MCF 10A (cell line): ENCODE measurements around the gene SND1. TPM values are rescaled to one million over a fixed set of nuclear protein-coding genes. Genes with fewer than 3 reads are reported as not detected.

Experiments used
- BruUV-seq: library from RNA; stranded (reverse); fragments of 400-500 nt; replicated peaks from 2 replicates; lab custom pipeline; 2021; lab: Mats Ljungman, UMichigan
- CTCF ChIA-PET: fragments of 300-600 bp; sonication (Branson Sonifier 250); formaldehyde crosslinking; extraction: SDS; loops from one replicate; lab custom pipeline; 2021; ENCODE audit warnings: antibody characterized with exemption, inconsistent platforms; lab: Yijun Ruan, JAX
- POLR2A ChIA-PET: fragments of 300-600, 350-650 bp; sonication (Branson Sonifier 250); formaldehyde crosslinking; extraction: SDS; loops from one replicate; lab custom pipeline; 2020; ENCODE audit warnings: antibody characterized with exemption, inconsistent platforms; lab: Yijun Ruan, JAX
- DNase-seq: peaks from one replicate; pipeline ENCODE4 v3.0.0-alpha.2; 2018; ENCODE audit not compliant: unreplicated experiment
- H3K27ac Mint-ChIP-seq: one replicate; pipeline ENCODE4 v1.8.0; 2022; ENCODE audit warnings: mild to moderate bottlenecking, low read depth, mixed read lengths; ENCODE audit not compliant: unreplicated experiment
- H3K27me3 Mint-ChIP-seq: one replicate; pipeline ENCODE4 v1.8.0; 2022; ENCODE audit warnings: mixed read lengths; ENCODE audit not compliant: insufficient read depth, unreplicated experiment
- H3K36me3 Mint-ChIP-seq: one replicate; pipeline ENCODE4 v1.8.0; 2022; ENCODE audit warnings: mild to moderate bottlenecking, moderate library complexity, mixed read lengths; ENCODE audit not compliant: insufficient read depth, unreplicated experiment
- H3K4me1 Mint-ChIP-seq: one replicate; pipeline ENCODE4 v1.8.0; 2022; ENCODE audit warnings: mixed read lengths; ENCODE audit not compliant: insufficient read depth, unreplicated experiment
- H3K4me3 Mint-ChIP-seq: one replicate; pipeline ENCODE4 v1.8.0; 2022; ENCODE audit warnings: mild to moderate bottlenecking, moderate library complexity, mixed read lengths; ENCODE audit not compliant: unreplicated experiment
- H3K9me3 Mint-ChIP-seq: one replicate; pipeline ENCODE4 v1.8.0; 2022; ENCODE audit warnings: mixed read lengths; ENCODE audit not compliant: unreplicated experiment
- intact Hi-C: fragments of 100-400 bp; cut with micrococcal nuclease; formaldehyde crosslinking; loops from 2 replicates; pipeline ENCODE4 v1.14.1; 2022
- total RNA-seq: library from RNA; stranded (reverse); gene quantifications from 2 replicates; pipeline ENCODE4 v1.2.3, GENCODE V29; 2022
- TF ChIP-seq, protein P1 (sequence below): fragments of 200-600 bp; IDR thresholded peaks from one replicate; pipeline ENCODE4 v1.8.0; 2022; ENCODE audit warnings: antibody characterized with exemption, mild to moderate bottlenecking; ENCODE audit not compliant: unreplicated experiment

Gene SND1
- total RNA-seq, 1 experiment from 2014 or later: 297 TPM

DNA sequence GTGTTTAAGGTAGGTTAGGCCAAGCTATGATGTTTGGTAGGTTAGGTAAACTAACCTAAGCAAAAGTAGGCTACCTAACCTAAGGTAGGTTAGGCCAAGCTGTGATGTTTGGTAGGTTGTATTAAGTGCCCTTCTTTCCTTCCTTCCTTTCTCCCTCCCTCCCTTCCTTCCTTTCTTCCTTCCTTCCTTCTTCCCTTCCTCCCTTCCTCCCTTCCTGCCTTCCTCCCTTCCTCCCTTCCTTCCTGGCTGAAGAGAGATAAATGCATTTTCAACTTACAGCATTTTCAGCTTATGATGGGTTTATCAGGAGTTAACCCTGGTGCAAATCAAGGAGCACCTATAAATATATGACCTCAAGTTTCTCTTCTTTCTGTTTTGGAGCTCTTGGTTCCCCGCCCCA is 56.2 kb downstream of the SND1 start:
- ChIA-PET CTCF (interaction anchor here (0.5 to 14.4 kb wide), 49 partner anchors 9 to 639 kb away, joined by 3 to 239 read pairs (median 4); no protein-coding TSS in a partner anchor), POLR2A (interaction anchor here (0.6 to 1.4 kb wide), 5 partner anchors 30 to 503 kb away, joined by 3 to 5 read pairs (median 3); no protein-coding TSS in a partner anchor)
- Mint-ChIP-seq H3K27me3 (no peaks in the 10 kb centered on the region), H3K4me3 (no peak overlapping the region), H3K36me3 (peaks cover 83% of the 10 kb centered on the region), H3K9me3 (no peaks in the 10 kb centered on the region), H3K4me1 (peaks cover 9% of the 10 kb centered on the region), H3K27ac (no peak overlapping the region)
- intact Hi-C loops: loop anchor here (1.0 kb wide), 1 partner anchor 501 kb away; no protein-coding TSS in a partner anchor
- no TSS peak for BruUV-seq
- TF ChIP-seq, protein P1, sequence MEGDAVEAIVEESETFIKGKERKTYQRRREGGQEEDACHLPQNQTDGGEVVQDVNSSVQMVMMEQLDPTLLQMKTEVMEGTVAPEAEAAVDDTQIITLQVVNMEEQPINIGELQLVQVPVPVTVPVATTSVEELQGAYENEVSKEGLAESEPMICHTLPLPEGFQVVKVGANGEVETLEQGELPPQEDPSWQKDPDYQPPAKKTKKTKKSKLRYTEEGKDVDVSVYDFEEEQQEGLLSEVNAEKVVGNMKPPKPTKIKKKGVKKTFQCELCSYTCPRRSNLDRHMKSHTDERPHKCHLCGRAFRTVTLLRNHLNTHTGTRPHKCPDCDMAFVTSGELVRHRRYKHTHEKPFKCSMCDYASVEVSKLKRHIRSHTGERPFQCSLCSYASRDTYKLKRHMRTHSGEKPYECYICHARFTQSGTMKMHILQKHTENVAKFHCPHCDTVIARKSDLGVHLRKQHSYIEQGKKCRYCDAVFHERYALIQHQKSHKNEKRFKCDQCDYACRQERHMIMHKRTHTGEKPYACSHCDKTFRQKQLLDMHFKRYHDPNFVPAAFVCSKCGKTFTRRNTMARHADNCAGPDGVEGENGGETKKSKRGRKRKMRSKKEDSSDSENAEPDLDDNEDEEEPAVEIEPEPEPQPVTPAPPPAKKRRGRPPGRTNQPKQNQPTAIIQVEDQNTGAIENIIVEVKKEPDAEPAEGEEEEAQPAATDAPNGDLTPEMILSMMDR: no peak
- DNase-seq: no peak

DNA sequence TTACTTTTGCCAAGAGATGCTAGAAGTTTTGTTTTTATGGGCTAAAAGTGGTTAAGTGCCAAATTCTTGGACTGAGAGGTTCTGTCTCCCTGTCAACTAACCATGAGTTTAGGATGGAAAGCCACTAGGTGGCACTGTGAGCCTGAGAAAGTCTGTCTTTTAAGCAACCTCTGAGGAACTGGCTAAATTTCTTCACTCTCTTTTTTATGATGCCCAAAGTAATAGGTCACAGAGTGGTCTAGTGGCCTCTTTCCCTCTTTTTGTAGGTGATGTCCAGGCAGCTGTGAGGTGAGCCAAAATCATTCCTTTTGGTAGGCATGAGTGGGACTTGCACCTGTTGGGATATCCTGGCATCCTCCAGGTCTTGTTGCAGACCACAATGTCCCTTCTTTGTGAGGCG is 56.8 kb downstream of the SND1 start:
- Mint-ChIP-seq H3K4me3 (no peak overlapping the region), H3K4me1 (peaks cover 9% of the 10 kb centered on the region), H3K27ac (no peak overlapping the region), H3K27me3 (no peaks in the 10 kb centered on the region), H3K9me3 (no peaks in the 10 kb centered on the region), H3K36me3 (peaks cover 80% of the 10 kb centered on the region)
- TF ChIP-seq, protein P1: peak; percentile 75
- ChIA-PET POLR2A (interaction anchor here (0.6 to 1.4 kb wide), 4 partner anchors 31 to 503 kb away, joined by 3 to 5 read pairs (median 3); no protein-coding TSS in a partner anchor), CTCF (interaction anchor here (0.6 to 14.4 kb wide), 45 partner anchors 10 to 613 kb away, joined by 3 to 239 read pairs (median 4); no protein-coding TSS in a partner anchor)
- BruUV-seq: no TSS peak
- DNase-seq: peak; percentile 80
- intact Hi-C loops: loop anchor here (1.0 kb wide), 1 partner anchor 501 kb away; no protein-coding TSS in a partner anchor

DNA sequence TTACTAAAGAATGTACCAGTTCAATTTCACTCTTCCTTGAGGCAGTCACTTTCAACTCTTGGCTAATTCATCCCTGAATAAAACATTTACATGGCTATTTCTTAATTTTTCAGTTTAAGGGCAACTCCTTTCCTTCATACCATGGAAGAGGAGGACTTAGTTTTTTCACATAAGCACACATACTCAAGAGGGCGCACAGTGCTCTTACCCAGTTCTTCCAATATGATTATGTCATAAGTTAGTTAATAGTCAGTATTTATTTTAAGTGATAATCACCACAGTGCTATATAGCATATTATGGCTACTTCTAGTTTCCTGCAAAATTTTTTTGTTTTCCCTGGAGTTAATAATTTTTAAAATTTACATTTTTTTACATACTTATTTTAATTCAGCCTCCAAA is 58.6 kb downstream of the SND1 start:
- intact Hi-C loops: no loop called here
- Mint-ChIP-seq H3K36me3 (peaks cover 80% of the 10 kb centered on the region), H3K27me3 (no peaks in the 10 kb centered on the region), H3K4me3 (no peak overlapping the region), H3K9me3 (no peaks in the 10 kb centered on the region), H3K4me1 (peaks cover 9% of the 10 kb centered on the region), H3K27ac (no peak overlapping the region)
- POLR2A ChIA-PET: interaction anchor here (0.6 to 1.0 kb wide), 3 partner anchors 393 to 499 kb away, joined by 3 to 4 read pairs (median 3); no protein-coding TSS in a partner anchor
- no peak for DNase-seq
- no TSS peak for BruUV-seq
- CTCF ChIA-PET: interaction anchor here (0.6 to 14.4 kb wide), 9 partner anchors 8 to 611 kb away, joined by 3 to 239 read pairs (median 5); no protein-coding TSS in a partner anchor
- TF ChIP-seq, protein P1: no peak

DNA sequence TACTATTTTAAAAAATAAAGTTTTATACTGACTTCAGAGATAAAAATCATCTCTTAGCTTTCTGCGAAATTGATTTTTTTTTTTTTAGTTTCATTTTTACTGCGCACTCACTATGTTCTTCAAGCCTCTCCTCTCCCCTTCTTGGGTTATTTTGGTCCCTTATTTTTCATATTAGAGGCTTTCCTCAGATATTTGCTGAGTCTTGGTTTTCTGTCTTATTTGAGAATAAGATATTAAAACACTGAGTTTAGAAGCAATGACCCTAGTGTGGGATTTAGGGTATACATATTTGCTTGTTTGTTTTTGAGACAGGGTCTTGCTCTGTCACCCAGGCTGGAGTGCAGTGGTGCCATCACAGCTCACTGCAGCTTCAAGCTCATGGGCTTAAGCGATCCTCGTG is 59.9 kb downstream of the SND1 start:
- Mint-ChIP-seq H3K9me3 (no peaks in the 10 kb centered on the region), H3K4me1 (peaks cover 9% of the 10 kb centered on the region), H3K4me3 (no peak overlapping the region), H3K27ac (no peak overlapping the region), H3K27me3 (no peaks in the 10 kb centered on the region), H3K36me3 (peaks cover 80% of the 10 kb centered on the region)
- TF ChIP-seq, protein P1: no peak
- no TSS peak for BruUV-seq
- intact Hi-C loops: no loop called here
- ChIA-PET CTCF (interaction anchor here (0.6 to 14.4 kb wide), 4 partner anchors 13 to 615 kb away, joined by 3 to 239 read pairs (median 27); no protein-coding TSS in a partner anchor), POLR2A (no interaction called here)
- DNase-seq: no peak
